CD4-positive, alpha-beta T cell (primary cell): ENCODE results near the gene GLCE. TPM values are rescaled to one million over a fixed set of nuclear protein-coding genes. Genes with fewer than 3 reads are reported as not detected.

ENCODE experiments used
- ATAC-seq: fragments of 200-7000 bp; cut with Tn5 transposase; one replicate; pipeline ENCODE4 v1.10.0; 2022; ENCODE audit warnings: mild to moderate bottlenecking; ENCODE audit not compliant: poor library complexity
- CTCF ChIA-PET: fragments of 350-600 bp; sonication (Branson Sonifier 250); formaldehyde crosslinking; loops from one replicate; lab custom pipeline; 2021; ENCODE audit warnings: antibody characterized with exemption, inconsistent platforms; lab: Charles Lee
- POLR2A ChIA-PET: fragments of 350-600 bp; sonication (Branson Sonifier 250); formaldehyde crosslinking; loops from one replicate; lab custom pipeline; 2021; ENCODE audit warnings: antibody characterized with exemption, inconsistent platforms; lab: Charles Lee
- DNase-seq, 14 experiments: peaks; one replicate each; pipeline ENCODE4 v3.0.0-alpha.2; 2013 to 2020; ENCODE audit warnings: mixed read lengths in 2 of 14
- H3K27ac ChIP-seq, 2 donors: one replicate each; pipeline versions ENCODE4 v1.5.1 to v1.7.0; 2013; ENCODE audit warnings: low read length in 2 of 2, low read depth in 1 of 2, mild to moderate bottlenecking in 1 of 2
- H3K27me3 ChIP-seq, 2 experiments: 1 replicate in 1 of 2; 2 replicates in 1 of 2; pipeline versions ENCODE4 v1.6.1 to v1.7.0; 2013; ENCODE audit warnings: low read length in 2 of 2, control low read depth in 1 of 2, mild to moderate bottlenecking in 1 of 2, moderate library complexity in 1 of 2; ENCODE audit not compliant: insufficient read depth in 2 of 2, control insufficient read depth in 1 of 2
- H3K36me3 ChIP-seq: one replicate; pipeline ENCODE4 v1.6.1; 2013; ENCODE audit warnings: low read length, control low read depth; ENCODE audit not compliant: insufficient read depth
- H3K4me1 ChIP-seq: one replicate; pipeline ENCODE4 v1.6.1; 2013; ENCODE audit warnings: low read length, control low read depth; ENCODE audit not compliant: insufficient read depth
- H3K4me3 ChIP-seq: one replicate; pipeline ENCODE4 v1.5.1; 2013; ENCODE audit warnings: mild to moderate bottlenecking, low read length, moderate library complexity
- H3K9me3 ChIP-seq, 2 experiments: 1 replicate in 1 of 2; 2 replicates in 1 of 2; pipeline versions ENCODE4 v1.6.1 to v1.7.0; 2013; ENCODE audit warnings: low read length in 2 of 2, mild to moderate bottlenecking in 2 of 2, control low read depth in 1 of 2, moderate library complexity in 1 of 2; ENCODE audit not compliant: control insufficient read depth in 1 of 2, insufficient read depth in 1 of 2
- H3K27ac Mint-ChIP-seq: one replicate; pipeline ENCODE4 v1.8.0; 2020; ENCODE audit warnings: mixed read lengths
- H3K27me3 Mint-ChIP-seq: one replicate; pipeline ENCODE4 v1.8.0; 2021; ENCODE audit warnings: mixed read lengths
- H3K36me3 Mint-ChIP-seq: one replicate; pipeline ENCODE4 v1.8.0; 2021; ENCODE audit warnings: low read depth, mixed read lengths
- H3K4me1 Mint-ChIP-seq: one replicate; pipeline ENCODE4 v1.8.0; 2021; ENCODE audit warnings: low read depth, mixed read lengths
- H3K4me3 Mint-ChIP-seq: one replicate; pipeline ENCODE4 v1.8.0; 2020; ENCODE audit warnings: mild to moderate bottlenecking, mixed read lengths
- H3K9me3 Mint-ChIP-seq: one replicate; pipeline ENCODE4 v1.8.0; 2020; ENCODE audit warnings: mixed read lengths
- intact Hi-C, 2 experiments: fragments of 100-400 bp; cut with DNase I in 1 of 2; cut with micrococcal nuclease in 1 of 2; formaldehyde crosslinking; loops; one replicate each; pipeline versions ENCODE4 v1.15.1 to v1.9.0; 2023 to 2025; cut with DNase I, micrococcal nuclease
- polyA plus RNA-seq, 2 donors: library from polyadenylated mRNA; unstranded; fragments of 120-200 nt; gene quantifications; one replicate each; pipeline ENCODE4 v1.2.1, GENCODE V29; 2013
- total RNA-seq, 174 experiments: library from RNA in 2 of 174; stranded (reverse) in 2 of 174; gene quantifications; one replicate each; pipeline ENCODE4 v1.2.3 and lab custom pipeline; 2021 to 2026
- TF ChIP-seq, protein P1 (sequence below): fragments of 200-600 bp; IDR thresholded peaks from one replicate; pipeline ENCODE4 v1.8.0; 2022; ENCODE audit warnings: antibody characterized with exemption, mild to moderate bottlenecking

Gene GLCE
- total RNA-seq (1 to 10 TPM; 3.2 TPM), total RNA-seq (lab: John Stamatoyannopoulos, UW) (2.8 to 23.7 (median 12.0) reads per million in 172 experiments)
- polyA plus RNA-seq (2013, experiment 1 of 2): 8.7 TPM
- 8.8 TPM for polyA plus RNA-seq (2013, experiment 2 of 2)

DNA sequence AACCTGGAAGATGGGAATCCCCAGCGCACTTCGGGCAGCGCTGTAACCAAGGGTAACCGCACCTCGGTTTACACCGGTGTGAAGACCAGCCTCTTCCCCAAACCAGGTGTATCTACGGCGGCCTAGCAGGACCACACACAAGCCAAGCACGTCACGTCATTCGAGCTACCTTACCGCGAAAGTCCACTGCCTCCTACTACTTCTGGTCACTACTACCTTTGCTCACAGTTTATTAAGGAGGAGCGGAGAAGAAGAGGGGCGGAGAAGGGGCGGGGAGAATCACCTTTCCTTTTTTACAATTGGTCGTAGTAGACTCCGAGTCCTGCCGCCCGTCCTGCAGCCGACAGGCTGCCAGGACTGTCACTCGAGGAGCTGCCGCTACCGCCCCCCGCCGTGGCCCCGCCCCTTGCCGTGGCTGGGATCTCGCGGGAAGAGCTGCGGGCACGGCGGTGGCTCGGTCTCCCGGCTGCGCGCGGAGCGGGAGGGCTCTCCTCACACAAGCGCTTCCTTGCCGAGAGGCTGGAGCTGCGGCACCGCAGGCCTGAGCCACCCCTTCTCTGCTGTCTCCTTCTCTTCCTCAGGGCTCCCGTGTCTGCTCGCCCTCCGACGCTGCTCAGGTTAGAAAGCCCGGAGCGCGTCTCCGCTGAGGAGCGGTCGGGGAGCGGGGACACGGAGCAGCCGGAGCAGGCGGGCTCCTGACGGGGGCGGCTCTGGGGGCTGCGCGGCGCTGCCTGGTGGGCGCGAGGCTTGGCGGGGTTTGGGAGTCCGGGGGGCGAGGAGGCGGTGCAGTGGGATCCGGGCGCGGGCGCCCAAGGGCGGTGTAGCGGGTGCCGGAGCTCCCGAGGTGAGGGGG lies at the start of gene GLCE:
Gene GLCE, plus strand, starts transcription at position 495 of the 853 bp plus-strand sequence. CDS start 95,172 bp downstream, outside the sequence.
- Histone ChIP-seq H3K9me3 (no peaks in the 10 kb centered on the region), H3K36me3 (no peaks in the 10 kb centered on the region), H3K4me3 (peak within 1 kb of the TSS; percentile 85), H3K4me1 (peaks cover 17% of the 10 kb centered on the region), H3K27me3 (no peaks in the 10 kb centered on the region), H3K27ac (peak within 1 kb of the TSS; percentile 18 to 60)
- CTCF ChIA-PET: interaction anchor here (0.5 kb wide), 1 partner anchor 1095 kb away, joined by 3 read pairs; no protein-coding TSS in a partner anchor
- peaks cover 12% of the 10 kb centered on the region for H3K36me3 Mint-ChIP-seq
- POLR2A ChIA-PET: interaction anchor here (0.8 to 2.3 kb wide), 9 partner anchors 9 to 1368 kb away, joined by 3 to 11 read pairs (median 4); partner anchors contain the start of genes KIF23 and RPLP1
- H3K27ac Mint-ChIP-seq: peak within 1 kb of the TSS; percentile 81
- ATAC-seq: peak; percentile 94
- H3K4me3 Mint-ChIP-seq: peak within 1 kb of the TSS; percentile 99
- peaks cover 17% of the 10 kb centered on the region for H3K4me1 Mint-ChIP-seq
- intact Hi-C loops: loop anchor here in 1 of 2 experiments (1.0 to 10.0 kb wide), 3 partner anchors 254 to 346 kb away; partner anchors contain the start of genes KIF23 and RPLP1
- TF ChIP-seq, protein P1, sequence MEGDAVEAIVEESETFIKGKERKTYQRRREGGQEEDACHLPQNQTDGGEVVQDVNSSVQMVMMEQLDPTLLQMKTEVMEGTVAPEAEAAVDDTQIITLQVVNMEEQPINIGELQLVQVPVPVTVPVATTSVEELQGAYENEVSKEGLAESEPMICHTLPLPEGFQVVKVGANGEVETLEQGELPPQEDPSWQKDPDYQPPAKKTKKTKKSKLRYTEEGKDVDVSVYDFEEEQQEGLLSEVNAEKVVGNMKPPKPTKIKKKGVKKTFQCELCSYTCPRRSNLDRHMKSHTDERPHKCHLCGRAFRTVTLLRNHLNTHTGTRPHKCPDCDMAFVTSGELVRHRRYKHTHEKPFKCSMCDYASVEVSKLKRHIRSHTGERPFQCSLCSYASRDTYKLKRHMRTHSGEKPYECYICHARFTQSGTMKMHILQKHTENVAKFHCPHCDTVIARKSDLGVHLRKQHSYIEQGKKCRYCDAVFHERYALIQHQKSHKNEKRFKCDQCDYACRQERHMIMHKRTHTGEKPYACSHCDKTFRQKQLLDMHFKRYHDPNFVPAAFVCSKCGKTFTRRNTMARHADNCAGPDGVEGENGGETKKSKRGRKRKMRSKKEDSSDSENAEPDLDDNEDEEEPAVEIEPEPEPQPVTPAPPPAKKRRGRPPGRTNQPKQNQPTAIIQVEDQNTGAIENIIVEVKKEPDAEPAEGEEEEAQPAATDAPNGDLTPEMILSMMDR: no peak
- DNase-seq: peak; percentile 82 to 97 (median 92)
- no peaks in the 10 kb centered on the region for H3K9me3 Mint-ChIP-seq
- no peaks in the 10 kb centered on the region for H3K27me3 Mint-ChIP-seq

DNA sequence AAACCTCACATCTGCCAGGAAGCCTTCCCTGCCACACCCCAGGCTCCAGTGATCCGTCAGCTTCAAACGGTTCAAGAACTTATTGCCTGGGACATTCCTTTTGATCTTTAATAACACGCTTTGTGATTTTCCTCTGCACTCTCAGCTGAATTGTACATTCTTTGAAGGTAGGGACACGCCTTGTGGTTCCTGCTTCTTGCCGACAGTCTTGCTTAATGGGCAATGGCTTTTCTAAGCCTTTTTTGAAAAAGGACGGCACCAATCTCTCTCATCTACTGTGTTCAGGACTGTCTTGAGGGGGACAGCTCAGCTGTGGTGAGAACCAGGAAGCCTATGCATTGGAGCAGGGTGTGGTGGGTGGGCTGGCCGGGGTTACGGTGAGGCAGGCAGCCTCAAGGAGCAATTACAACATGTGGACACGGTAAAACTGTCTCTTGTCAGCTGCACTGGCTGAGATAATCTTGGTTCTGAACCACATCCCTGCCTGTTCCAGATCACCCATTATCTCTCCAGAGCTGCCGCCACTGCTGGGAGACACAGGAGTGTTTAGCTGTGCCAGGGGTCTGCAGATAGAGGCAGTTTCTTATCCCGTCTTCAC lies 46.0 kb upstream of the GLCE start:
- DNase-seq: peak in 1 of 14 experiments; percentile 11
- intact Hi-C loops: no loop called here
- ChIA-PET POLR2A (no interaction called here), CTCF (no interaction called here)
- Histone ChIP-seq H3K4me3 (no peak overlapping the region), H3K27ac (no peak overlapping the region), H3K36me3 (no peaks in the 10 kb centered on the region), H3K27me3 (peaks cover 10 to 12% of the 10 kb centered on the region in 2 experiments), H3K4me1 (peaks cover 7% of the 10 kb centered on the region), H3K9me3 (peaks cover 0 to 4% of the 10 kb centered on the region in 2 experiments)
- H3K27me3 Mint-ChIP-seq: peaks cover 42% of the 10 kb centered on the region
- H3K9me3 Mint-ChIP-seq: no peaks in the 10 kb centered on the region
- H3K36me3 Mint-ChIP-seq: no peaks in the 10 kb centered on the region
- H3K27ac Mint-ChIP-seq: no peak overlapping the region
- ATAC-seq: no peak
- TF ChIP-seq, protein P1: no peak
- H3K4me1 Mint-ChIP-seq: no peaks in the 10 kb centered on the region
- no peak overlapping the region for H3K4me3 Mint-ChIP-seq

DNA sequence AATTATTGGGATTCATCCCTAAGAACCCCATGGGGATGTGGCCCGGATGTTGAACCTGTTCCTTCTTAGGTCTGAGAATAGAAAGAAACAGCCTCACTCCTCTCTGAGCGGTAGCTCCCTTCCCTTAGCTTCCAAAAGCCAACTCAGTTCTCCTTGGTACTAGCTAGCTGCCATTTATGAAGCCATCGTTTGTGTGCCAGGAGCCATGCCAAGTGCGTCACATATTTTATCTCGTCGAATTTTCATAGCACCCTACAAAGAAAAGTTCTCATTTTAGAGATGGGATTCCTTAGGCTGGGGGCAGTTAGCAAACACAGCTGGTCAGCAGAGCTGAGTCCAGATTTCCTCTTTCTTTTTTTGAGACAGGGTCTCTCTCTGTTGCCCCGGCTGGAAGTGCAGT lies 45.4 kb upstream of the GLCE start:
- DNase-seq: no peak
- CTCF ChIA-PET: no interaction called here

More for the DNA sequence above, 45.4 kb upstream of the GLCE start:
- ATAC-seq: no peak
- H3K4me1 ChIP-seq: peaks cover 7% of the 10 kb centered on the region
- H3K9me3 ChIP-seq: peaks cover 0 to 4% of the 10 kb centered on the region in 2 experiments
- H3K9me3 Mint-ChIP-seq: no peaks in the 10 kb centered on the region
- POLR2A ChIA-PET: no interaction called here
- H3K4me3 Mint-ChIP-seq: no peak overlapping the region
- no peaks in the 10 kb centered on the region for H3K36me3 Mint-ChIP-seq
- no peaks in the 10 kb centered on the region for H3K4me1 Mint-ChIP-seq
- TF ChIP-seq, protein P1: no peak
- H3K27ac ChIP-seq: no peak overlapping the region
- no peaks in the 10 kb centered on the region for H3K36me3 ChIP-seq
- no peak overlapping the region for H3K27ac Mint-ChIP-seq
- intact Hi-C loops: no loop called here
- H3K27me3 ChIP-seq: peaks cover 10 to 12% of the 10 kb centered on the region in 2 experiments
- no peak overlapping the region for H3K4me3 ChIP-seq
- H3K27me3 Mint-ChIP-seq: peaks cover 42% of the 10 kb centered on the region
